GM20000 (cell line): ENCODE results near the gene NENF.
A peak's percentile ranks its signal among the peaks of the same experiment; 100 is the strongest.
"Not testable (repeated sequence)": the region's sequence is repeated elsewhere in the genome, so short reads cannot be mapped to it uniquely, and the experiment has no call there.

Experiments
- DNase-seq: peaks from one replicate; pipeline ENCODE4 v3.0.0; 2012; ENCODE audit warnings: low spot score
- CTCF ChIP-seq: IDR thresholded peaks from 2 replicates; pipeline ENCODE4 v1.5.1; 2012; ENCODE audit warnings: mild to moderate bottlenecking, control low read depth; ENCODE audit errors: extremely low read depth, missing control alignments

Gene NENF

GRCh38 chr1:212432661-212433576, at the start of gene NENF:
Gene NENF, plus strand, starts transcription at chr1:212432920. Its CDS starts 24 bp downstream, at chr1:212432944.
- no peak for TF ChIP-seq CTCF
- peak; percentile 98 for DNase-seq

- TF ChIP-seq CTCF: no peak
- no peak for DNase-seq
Observed at GRCh38 chr1:212386029-212386428, 46.7 kb upstream of the NENF start.

- no peak for TF ChIP-seq CTCF
- no peak for DNase-seq
Observed at GRCh38 chr1:212388985-212389716, 43.6 kb upstream of the NENF start.

GRCh38 chr1:212395678-212396437, 36.9 kb upstream of the NENF start:
- DNase-seq: not testable (repeated sequence)

GRCh38 chr1:212396638-212397037, 36.1 kb upstream of the NENF start:
- TF ChIP-seq CTCF: no peak
- DNase-seq: no peak

- no peak for TF ChIP-seq CTCF
Observed at GRCh38 chr1:212397171-212397570, 35.5 kb upstream of the NENF start.

GRCh38 chr1:212401042-212401441, 31.7 kb upstream of the NENF start:
- DNase-seq: no peak
- no peak for TF ChIP-seq CTCF

More at GRCh38 chr1:212397171-212397570, 35.5 kb upstream of the NENF start:
- no peak for DNase-seq
